Measurements from ENCODE around the gene CPEB4. TPM values are rescaled to one million over a fixed set of nuclear protein-coding genes. Genes with fewer than 3 reads are reported as not detected.
A peak's percentile ranks its signal among the peaks of the same experiment; 100 is the strongest.

The CPEB4 gene
- total and polyA plus RNA-seq, 9 of the 15 experiments (the other 6 are each of a cell fraction or from before 2014, with no cell fraction given): 7.4 to 21.3 (median 12.4) TPM

DNA sequence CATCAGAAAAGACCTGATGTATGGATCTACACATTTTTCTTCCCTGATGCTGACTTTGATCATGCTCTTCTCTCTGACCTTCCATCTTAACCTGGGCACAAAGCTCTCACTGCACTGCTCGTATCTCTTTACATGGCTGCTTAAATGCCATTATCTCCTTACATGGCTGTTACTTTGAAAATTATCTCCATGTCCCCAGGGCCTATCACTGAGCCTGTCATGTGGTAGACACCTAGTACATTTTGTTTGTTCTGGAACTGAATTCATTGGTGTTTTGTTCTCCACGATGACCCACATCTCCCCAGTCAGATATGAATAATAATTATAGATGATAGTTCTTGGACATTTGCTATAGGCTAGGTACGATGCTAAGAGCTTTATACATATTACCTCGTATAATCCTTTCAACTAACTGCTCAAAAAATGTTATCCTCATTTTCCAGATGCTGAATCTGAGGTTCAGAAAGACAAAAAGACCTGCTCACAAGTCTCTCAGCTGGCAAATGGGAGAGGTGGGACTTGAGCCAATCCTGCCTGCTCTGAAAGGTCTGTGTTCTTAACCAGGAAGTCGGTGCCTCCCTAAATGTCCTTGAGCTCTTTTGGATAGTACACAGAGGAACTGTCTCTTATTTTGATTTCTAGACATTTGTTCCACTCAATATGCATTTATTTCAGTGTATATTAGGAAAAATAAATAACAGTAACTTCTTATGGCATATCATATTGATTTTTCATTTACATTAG lies 9.8 kb upstream of the CPEB4 start (continued):
- TF ChIP-seq, protein P1, sequence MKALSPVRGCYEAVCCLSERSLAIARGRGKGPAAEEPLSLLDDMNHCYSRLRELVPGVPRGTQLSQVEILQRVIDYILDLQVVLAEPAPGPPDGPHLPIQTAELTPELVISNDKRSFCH (CRISPR knock-in tag; IDR thresholded peaks at IDR 0.05): no peak
- TF ChIP-seq, protein P1 (tag; IDR thresholded peaks at IDR 0.05): 0 out of 2 replicates have a peak, but pooled peaks have one; percentile 37
- TF ChIP-seq NR4A1 (CRISPR knock-in tag; IDR thresholded peaks at IDR 0.05): no peak
- 0 out of 2 replicates have a peak, but pooled peaks have one; percentile 45 for TF ChIP-seq NR4A1 (tag; IDR thresholded peaks at IDR 0.05)
- TF ChIP-seq ZKSCAN1 (IDR thresholded peaks at IDR 0.05; ENCODE audit: low read depth, low read length): no peak
- no peak for TF ChIP-seq SMAD4 (CRISPR knock-in tag; conservative IDR thresholded peaks at IDR 0.05)
- no peak for TF ChIP-seq ARID2 (IDR thresholded peaks at IDR 0.05)
- TF ChIP-seq GTF2B (IDR thresholded peaks at IDR 0.05; ENCODE audit: extremely low read depth, insufficient read length): no peak
- no peak for TF ChIP-seq RAD51 (IDR thresholded peaks at IDR 0.05; ENCODE audit: borderline replicate concordance, low read depth)
- TF ChIP-seq DDX20 (tag; IDR thresholded peaks at IDR 0.05; ENCODE audit: low read depth): no peak
- no peak for TF ChIP-seq KLF10 (CRISPR knock-in tag; IDR thresholded peaks at IDR 0.05)
- no peak for TF ChIP-seq LEF1 (IDR thresholded peaks at IDR 0.05)
- no peak for TF ChIP-seq ZNF311 (CRISPR knock-in tag; IDR thresholded peaks at IDR 0.05)
- peak; percentile 75; the same call in 1 of the 2 replicates for TF ChIP-seq ZNF175 (CRISPR knock-in tag; IDR thresholded peaks at IDR 0.05; ENCODE audit: low read depth)
- TF ChIP-seq, protein P2, sequence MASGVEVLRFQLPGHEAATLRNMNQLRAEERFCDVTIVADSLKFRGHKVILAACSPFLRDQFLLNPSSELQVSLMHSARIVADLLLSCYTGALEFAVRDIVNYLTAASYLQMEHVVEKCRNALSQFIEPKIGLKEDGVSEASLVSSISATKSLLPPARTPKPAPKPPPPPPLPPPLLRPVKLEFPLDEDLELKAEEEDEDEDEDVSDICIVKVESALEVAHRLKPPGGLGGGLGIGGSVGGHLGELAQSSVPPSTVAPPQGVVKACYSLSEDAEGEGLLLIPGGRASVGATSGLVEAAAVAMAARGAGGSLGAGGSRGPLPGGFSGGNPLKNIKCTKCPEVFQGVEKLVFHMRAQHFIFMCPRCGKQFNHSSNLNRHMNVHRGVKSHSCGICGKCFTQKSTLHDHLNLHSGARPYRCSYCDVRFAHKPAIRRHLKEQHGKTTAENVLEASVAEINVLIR (CRISPR knock-in tag; IDR thresholded peaks at IDR 0.05): no peak
- no peak for TF ChIP-seq JUND (IDR thresholded peaks at IDR 0.05; ENCODE audit: borderline replicate concordance, low read depth, low read length)
- TF ChIP-seq JUND (tag; IDR thresholded peaks at IDR 0.05; ENCODE audit: borderline replicate concordance, low read depth, low read length): peak; percentile 37; the same call in 1 of the 3 replicates
- TF ChIP-seq NEUROD1 (IDR thresholded peaks at IDR 0.05; ENCODE audit: borderline replicate concordance, low read depth, low read length, partially characterized antibody): no peak
- TF ChIP-seq ZNF785 (CRISPR knock-in tag; IDR thresholded peaks at IDR 0.05): no peak
- TF ChIP-seq, protein P3, sequence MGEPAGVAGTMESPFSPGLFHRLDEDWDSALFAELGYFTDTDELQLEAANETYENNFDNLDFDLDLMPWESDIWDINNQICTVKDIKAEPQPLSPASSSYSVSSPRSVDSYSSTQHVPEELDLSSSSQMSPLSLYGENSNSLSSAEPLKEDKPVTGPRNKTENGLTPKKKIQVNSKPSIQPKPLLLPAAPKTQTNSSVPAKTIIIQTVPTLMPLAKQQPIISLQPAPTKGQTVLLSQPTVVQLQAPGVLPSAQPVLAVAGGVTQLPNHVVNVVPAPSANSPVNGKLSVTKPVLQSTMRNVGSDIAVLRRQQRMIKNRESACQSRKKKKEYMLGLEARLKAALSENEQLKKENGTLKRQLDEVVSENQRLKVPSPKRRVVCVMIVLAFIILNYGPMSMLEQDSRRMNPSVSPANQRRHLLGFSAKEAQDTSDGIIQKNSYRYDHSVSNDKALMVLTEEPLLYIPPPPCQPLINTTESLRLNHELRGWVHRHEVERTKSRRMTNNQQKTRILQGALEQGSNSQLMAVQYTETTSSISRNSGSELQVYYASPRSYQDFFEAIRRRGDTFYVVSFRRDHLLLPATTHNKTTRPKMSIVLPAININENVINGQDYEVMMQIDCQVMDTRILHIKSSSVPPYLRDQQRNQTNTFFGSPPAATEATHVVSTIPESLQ (CRISPR knock-in tag; IDR thresholded peaks at IDR 0.05): no peak
